ENCODE data around the gene FGD5.

FGD5 gene

DNA sequence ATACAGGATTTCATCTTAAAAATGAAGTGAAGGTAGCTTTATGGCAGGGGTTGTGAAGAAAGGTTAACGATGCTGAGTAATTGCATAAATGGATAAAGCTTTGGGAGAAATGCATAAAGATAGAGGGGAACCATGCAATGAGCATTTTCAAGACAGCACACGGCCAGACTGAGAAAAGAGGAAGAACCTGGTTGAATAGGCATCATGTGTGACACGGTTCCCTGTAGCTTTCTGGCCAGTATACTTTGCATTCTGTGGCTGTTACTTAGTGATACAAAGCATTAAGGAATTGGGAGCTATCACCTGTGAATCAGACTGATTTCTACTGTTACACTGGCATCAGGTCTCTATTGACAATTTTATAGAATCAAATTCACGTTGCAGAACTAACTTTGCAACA is 161.9 kb downstream of the FGD5 start:
- DNase-seq (ENCODE audit: low spot score) = no peak
